HG02885 (cell line): ENCODE results near the gene DNAAF3.

Experiments
- ATAC-seq: cut with Tn5 transposase; IDR thresholded peaks from one replicate; pipeline ENCODE4 v1.9.1; 2021; ENCODE audit warnings: mild to moderate bottlenecking; ENCODE audit not compliant: unreplicated experiment, poor library complexity

Gene DNAAF3

GRCh38 chr19:55118401-55118991 is 47.9 kb downstream of the DNAAF3 start:
- no peak for ATAC-seq

- ATAC-seq = peak; percentile 90
These were observed 48.6 kb downstream of the DNAAF3 start for GRCh38 chr19:55117663-55118391.

- ATAC-seq = peak; percentile 11
These were observed 49.4 kb downstream of the DNAAF3 start, which contains the start of gene PPP1R12C for GRCh38 chr19:55116859-55117662. TSS of gene PPP1R12C (minus strand) at chr19:55117637. CDS start at chr19:55117543, 94 bp downstream.

- no peak for ATAC-seq
These were observed 50.1 kb downstream of the DNAAF3 start for GRCh38 chr19:55116232-55116858.

GRCh38 chr19:55115446-55116065 is 50.9 kb downstream of the DNAAF3 start:
- ATAC-seq = no peak

GRCh38 chr19:55114566-55115145 is 51.8 kb downstream of the DNAAF3 start:
- ATAC-seq = no peak

GRCh38 chr19:55113570-55114039 is 52.8 kb downstream of the DNAAF3 start:
- ATAC-seq = no peak

- ATAC-seq = no peak
These were observed 53.4 kb downstream of the DNAAF3 start for GRCh38 chr19:55112777-55113569.

GRCh38 chr19:55112246-55112776 is 54.1 kb downstream of the DNAAF3 start:
- ATAC-seq = no peak

GRCh38 chr19:55111238-55111831 is 55.1 kb downstream of the DNAAF3 start:
- ATAC-seq = no peak

- no peak for ATAC-seq
These were observed 56.7 kb downstream of the DNAAF3 start for GRCh38 chr19:55109527-55110291.
